Motor neuron (in vitro differentiated cells): ENCODE data around the gene RSPH6A. TPM values are rescaled to one million over a fixed set of nuclear protein-coding genes. Genes with fewer than 3 reads are reported as not detected.
A peak's percentile ranks its signal among the peaks of the same experiment; 100 is the strongest.

Experiments
- ATAC-seq, 8 experiments: fragments of 200-7000 bp; cut with Tn5 transposase; replicated peaks in 6 of 8; 2 replicates each; pipeline ENCODE4 v1.8.0; 2021; ENCODE audit warnings: mild to moderate bottlenecking in 8 of 8, moderate library complexity in 8 of 8
- H3K27ac ChIP-seq, 2 donors: fragments of 250-450 bp; sonication (Bioruptor Pico); 2 replicates each; pipeline ENCODE4 v1.9.0; 2021; ENCODE audit warnings: antibody characterized with exemption in 2 of 2, mild to moderate bottlenecking in 2 of 2, moderate library complexity in 1 of 2
- H3K4me1 ChIP-seq, 2 donors: fragments of 250-450 bp; sonication (Bioruptor Pico); replicated peaks in 1 of 2; 2 replicates each; pipeline ENCODE4 v1.6.1; 2021; ENCODE audit warnings: antibody characterized with exemption in 2 of 2, mild to moderate bottlenecking in 2 of 2, moderate library complexity in 1 of 2
- H3K4me3 ChIP-seq, 5 donors: fragments of 250-450 bp; sonication (Bioruptor Pico); 2 replicates each; pipeline ENCODE4 v1.9.0; 2021; ENCODE audit warnings: antibody characterized with exemption in 5 of 5, mild to moderate bottlenecking in 5 of 5, moderate library complexity in 4 of 5
- WGBS, 10 experiments: fragments of 450-650 bp; shearing (Covaris generic); methylation state at CpG; one replicate each; pipeline ENCODE4 v1.0.0; 2022; 5-methylcytosine and 5-hydroxymethylcytosine counted together
- in situ Hi-C, 9 experiments: fragments of 400-800 bp; cut with MboI; loops; one replicate each; pipeline ENCODE4 v1.15.0; 2021; ENCODE audit warnings: low sequenced_read_pairs in 9 of 9, low pct_unique_long_range_greater_than_20kb in 2 of 9; ENCODE audit not compliant: unreplicated experiment in 9 of 9
- total RNA-seq, 8 experiments: library from RNA; unstranded; fragments of 300-600 nt; gene quantifications; 2 replicates each; pipeline versions ENCODE4 v1.2.3 to v1.2.4, GENCODE V29; 2022

Gene RSPH6A
- total RNA-seq, 8 experiments from 2014 or later, result 0.18 to 0.76 (median 0.21) TPM; not detected in 2

GRCh38 chr19:45780448-45781213, 34.5 kb downstream of the RSPH6A start:
- no peak for ATAC-seq
- Histone ChIP-seq H3K4me1 (peaks cover 2 to 11% of the 10 kb centered on the region in 2 donors), H3K27ac (no peak overlapping the region), H3K4me3 (no peak overlapping the region)
- in situ Hi-C loops, result no loop called here
- 12 to 40% methylated on average over 1 to 5 of the region's 13 CpGs; no CpG with 5 or more reads in 8 of the 10 experiments for WGBS, 10 experiments

- no peak for ATAC-seq
- peaks cover 2 to 11% of the 10 kb centered on the region in 2 donors for H3K4me1 ChIP-seq
- in situ Hi-C loops, result no loop called here
- H3K4me3 ChIP-seq, result no peak overlapping the region
- 100% methylated on average over 1 of the region's 4 CpGs; no CpG with 5 or more reads in 8 of the 10 experiments for WGBS, 10 experiments
- H3K27ac ChIP-seq, result no peak overlapping the region
Measured at GRCh38 chr19:45780146-45780447, 35.0 kb downstream of the RSPH6A start.

- H3K4me3 ChIP-seq, result peak overlapping the region; percentile 18 to 35 (median 20)
Measured at GRCh38 chr19:45779231-45780145, 35.6 kb downstream of the RSPH6A start.

GRCh38 chr19:45778010-45778661, 37.0 kb downstream of the RSPH6A start:
- in situ Hi-C loops, result no loop called here
- WGBS, 10 experiments, result 83 to 100% (median 97%) methylated on average over 1 to 7 of the region's 28 CpGs; no CpG with 5 or more reads in 5 of the 10 experiments
- H3K4me1 ChIP-seq, result peaks cover 2 to 9% of the 10 kb centered on the region in 2 donors
- ATAC-seq, result no peak
- H3K27ac ChIP-seq, result no peak overlapping the region
- no peak overlapping the region for H3K4me3 ChIP-seq

More at GRCh38 chr19:45779231-45780145, 35.6 kb downstream of the RSPH6A start:
- H3K4me1 ChIP-seq, result peaks cover 2 to 11% of the 10 kb centered on the region in 2 donors
- 0 to 75% (median 12%) methylated on average over 2 to 5 of the region's 48 CpGs; no CpG with 5 or more reads in 6 of the 10 experiments for WGBS, 10 experiments
- in situ Hi-C loops, result no loop called here
- no peak overlapping the region for H3K27ac ChIP-seq
- peak; percentile 1 to 85 (median 75) for ATAC-seq

GRCh38 chr19:45777395-45777961, 37.6 kb downstream of the RSPH6A start:
- H3K27ac ChIP-seq, result no peak overlapping the region
- 80 to 100% (median 93%) methylated on average over 1 to 6 of the region's 34 CpGs; no CpG with 5 or more reads in 5 of the 10 experiments for WGBS, 10 experiments
- in situ Hi-C loops, result no loop called here

GRCh38 chr19:45774765-45775164, 40.3 kb downstream of the RSPH6A start:
- in situ Hi-C loops, result no loop called here
- WGBS, 10 experiments, result 40 to 100% (median 77%) methylated on average over 1 to 5 of the region's 9 CpGs; no CpG with 5 or more reads in 5 of the 10 experiments
- ATAC-seq, result no peak
- Histone ChIP-seq H3K4me3 (no peak overlapping the region), H3K4me1 (peaks cover 2 to 3% of the 10 kb centered on the region in 2 donors), H3K27ac (no peak overlapping the region)

More at GRCh38 chr19:45777395-45777961, 37.6 kb downstream of the RSPH6A start:
- H3K4me3 ChIP-seq, result no peak overlapping the region
- no peak for ATAC-seq
- H3K4me1 ChIP-seq, result peaks cover 2 to 8% of the 10 kb centered on the region in 2 donors

GRCh38 chr19:45773384-45773783, 41.7 kb downstream of the RSPH6A start:
- 58 to 100% (median 86%) methylated on average over 1 to 2 of the region's 2 CpGs; no CpG with 5 or more reads in 5 of the 10 experiments for WGBS, 10 experiments
- ATAC-seq, result no peak
- in situ Hi-C loops, result no loop called here
- H3K4me3 ChIP-seq, result no peak overlapping the region
- H3K4me1 ChIP-seq, result no peaks in the 10 kb centered on the region
- no peak overlapping the region for H3K27ac ChIP-seq

- no CpG with 5 or more reads among the region's 3 CpGs for WGBS, 10 experiments
- Histone ChIP-seq H3K4me1 (no peaks in the 10 kb centered on the region), H3K4me3 (no peak overlapping the region), H3K27ac (no peak overlapping the region)
- no peak for ATAC-seq
- in situ Hi-C loops, result no loop called here
Measured at GRCh38 chr19:45772912-45773311, 42.2 kb downstream of the RSPH6A start.

GRCh38 chr19:45772130-45772840, 42.8 kb downstream of the RSPH6A start:
- H3K4me1 ChIP-seq, result no peaks in the 10 kb centered on the region
- no peak for ATAC-seq
- H3K27ac ChIP-seq, result no peak overlapping the region
- 50 to 100% (median 79%) methylated on average over 1 to 10 of the region's 14 CpGs; no CpG with 5 or more reads in 3 of the 10 experiments for WGBS, 10 experiments
- in situ Hi-C loops, result no loop called here
- no peak overlapping the region for H3K4me3 ChIP-seq

- Histone ChIP-seq H3K4me3 (no peak overlapping the region), H3K27ac (peak overlapping the region in 1 of 2 donors; percentile 14), H3K4me1 (peaks cover 0 to 7% of the 10 kb centered on the region in 2 donors)
- ATAC-seq, result no peak
- 80 to 85% methylated on average over 3 to 4 of the region's 46 CpGs; no CpG with 5 or more reads in 8 of the 10 experiments for WGBS, 10 experiments
- in situ Hi-C loops, result no loop called here
Measured at GRCh38 chr19:45771311-45771933, 43.7 kb downstream of the RSPH6A start.

- Histone ChIP-seq H3K4me3 (peak overlapping the region; percentile 35 to 49 (median 43)), H3K27ac (peak overlapping the region; percentile 81 to 87), H3K4me1 (peaks cover 0 to 9% of the 10 kb centered on the region in 2 donors)
- peak; percentile 46 to 82 (median 76) for ATAC-seq
- WGBS, 10 experiments, result 0 to 8% (median 2%) methylated on average over 6 to 22 of the region's 79 CpGs; no CpG with 5 or more reads in 5 of the 10 experiments
- in situ Hi-C loops, result no loop called here
Measured at GRCh38 chr19:45770192-45771101, 44.7 kb downstream of the RSPH6A start.
